ENCODE measurements around the gene SP2.

DNA sequence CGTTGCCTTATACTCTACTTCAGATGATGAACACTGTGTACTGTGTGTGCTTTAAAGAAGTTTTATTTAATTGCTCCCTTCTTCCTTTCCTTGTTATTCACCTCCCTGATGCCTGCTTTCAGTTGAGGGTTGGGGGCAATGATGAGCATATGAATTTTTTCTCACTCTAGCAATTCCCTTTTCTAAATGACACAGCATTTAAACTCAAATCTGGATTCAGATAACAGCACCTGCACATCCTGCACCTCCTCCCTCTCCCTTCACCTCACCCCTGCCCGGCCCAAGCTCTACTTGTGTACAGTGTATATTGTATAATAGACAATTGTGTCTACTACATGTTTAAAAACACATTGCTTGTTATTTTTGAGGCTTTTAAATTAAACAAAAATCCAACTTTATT is 32.4 kb downstream of the SP2 start:
- TF ChIP-seq CTCF (conservative IDR thresholded peaks at IDR 0.05 in 1 of 2, IDR thresholded peaks at IDR 0.05 in 1 of 2; ENCODE audit: low read depth in 1 of 2, low read length in 2 of 2): no peak
- no peak for TF ChIP-seq EZH2 (IDR thresholded peaks at IDR 0.05; ENCODE audit: low read length, missing control alignments)
